GM19099 (cell line): ENCODE measurements around the gene RNF169.

Experiments
- POLR2A ChIP-seq: IDR thresholded peaks from 3 replicates; pipeline ENCODE4 v1.6.1; 2011; ENCODE audit warnings: low read depth; ENCODE audit not compliant: insufficient read length; ENCODE audit errors: extremely low read depth

RNF169 gene

DNA sequence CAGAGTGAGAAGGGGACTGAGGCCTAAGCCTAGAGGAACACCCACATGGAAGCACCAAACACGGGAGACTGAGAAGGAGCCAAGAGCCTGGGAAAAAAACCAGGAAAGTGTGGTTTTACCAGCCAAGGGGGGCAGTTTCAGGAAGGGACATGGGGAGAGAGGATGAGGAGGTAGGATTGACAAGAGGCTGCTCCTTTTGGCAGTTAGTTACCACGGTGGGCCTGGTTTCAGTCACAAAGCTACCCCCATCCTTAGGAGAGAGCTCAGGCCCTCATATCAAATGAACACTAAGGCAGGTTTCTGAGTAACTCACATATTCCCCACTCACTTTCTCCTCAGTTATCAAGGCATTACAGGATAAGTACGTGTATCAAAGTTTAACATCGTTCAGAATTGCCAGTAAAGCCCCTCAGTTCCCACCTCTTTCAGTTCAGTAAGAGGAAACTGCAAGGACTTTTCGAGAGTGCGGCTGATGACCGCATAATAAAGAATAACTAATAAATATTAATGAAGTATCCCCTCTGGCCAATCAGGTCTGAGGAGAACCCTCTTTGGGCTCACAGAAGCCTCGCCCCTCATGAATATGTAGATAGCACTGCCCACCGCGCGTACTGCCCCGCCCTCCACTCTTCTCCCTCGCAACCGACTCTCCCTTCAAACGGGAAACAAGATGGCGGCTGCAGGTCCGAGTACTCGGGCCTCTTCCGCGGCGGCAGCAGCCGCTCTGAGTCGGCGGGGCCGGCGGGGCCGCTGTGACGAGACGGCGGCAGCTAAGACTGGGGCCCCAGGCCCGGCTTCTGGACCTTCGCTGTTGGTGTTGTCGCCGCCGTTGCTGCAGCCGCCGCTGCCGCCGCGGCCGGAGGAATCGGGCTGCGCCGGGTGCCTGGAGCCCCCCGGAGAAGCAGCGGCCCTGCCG is at the start of gene RNF169:
Gene RNF169 (plus strand): TSS at position 639 of the 916 bp plus-strand sequence. CDS start 32 bp downstream, at position 671.
- TF ChIP-seq POLR2A: peak; percentile 90

DNA sequence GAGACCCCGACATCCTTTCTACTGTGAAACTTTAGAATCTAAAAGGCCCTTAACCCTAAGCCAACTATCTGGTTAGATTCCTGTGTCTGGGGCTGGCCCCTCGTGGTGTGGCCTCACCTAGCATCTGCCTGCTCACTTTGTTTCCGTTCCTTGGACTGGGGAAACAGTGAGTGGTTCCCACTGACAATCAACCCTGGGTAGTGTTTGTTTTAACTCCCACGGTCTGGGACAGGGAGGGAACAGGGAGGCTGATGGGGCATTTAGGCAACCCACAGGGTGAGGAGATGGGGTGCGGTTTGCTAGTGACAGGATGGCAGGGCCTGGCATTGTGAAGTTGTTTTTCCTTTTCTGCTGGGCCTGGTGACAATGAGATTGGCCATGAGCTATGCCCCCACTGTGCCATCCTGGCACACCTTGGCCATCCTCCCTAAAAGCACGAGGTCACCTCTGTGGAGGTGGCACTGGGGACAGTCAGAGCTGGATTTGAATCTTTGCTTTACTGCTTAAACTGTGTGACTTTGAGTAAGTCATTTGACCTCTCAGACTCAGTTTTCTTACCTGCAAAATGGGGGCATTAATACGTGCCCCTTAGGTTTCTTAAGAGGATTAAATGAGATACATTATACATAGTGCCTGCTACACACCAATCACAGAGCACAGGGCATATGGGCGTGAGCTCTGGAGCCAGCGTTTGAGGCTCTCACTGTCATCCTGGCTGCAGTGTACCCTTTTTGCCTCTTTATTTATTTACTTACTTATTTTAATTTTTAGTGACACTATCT is 48.8 kb upstream of the RNF169 start:
- TF ChIP-seq POLR2A: no peak

DNA sequence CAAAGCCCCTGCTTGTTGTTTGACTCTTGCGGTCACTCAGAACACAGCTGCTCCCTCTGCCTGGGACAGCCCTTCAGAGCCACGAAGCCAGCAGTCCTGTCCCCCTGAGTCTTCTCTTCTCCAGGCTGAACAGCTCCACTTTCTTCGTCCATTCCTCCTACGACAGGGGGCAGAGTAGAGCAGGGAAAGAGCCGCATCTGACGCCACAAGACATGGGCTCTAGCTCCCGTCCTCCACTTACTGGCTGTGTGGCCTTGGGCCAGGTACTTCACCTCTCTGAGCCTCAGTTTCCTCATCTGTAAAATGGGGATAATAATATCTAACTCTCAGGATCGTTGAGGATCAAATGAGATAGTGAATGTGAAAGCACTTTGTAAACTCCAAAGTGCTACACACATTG is 47.3 kb upstream of the RNF169 start:
- TF ChIP-seq POLR2A: no peak

DNA sequence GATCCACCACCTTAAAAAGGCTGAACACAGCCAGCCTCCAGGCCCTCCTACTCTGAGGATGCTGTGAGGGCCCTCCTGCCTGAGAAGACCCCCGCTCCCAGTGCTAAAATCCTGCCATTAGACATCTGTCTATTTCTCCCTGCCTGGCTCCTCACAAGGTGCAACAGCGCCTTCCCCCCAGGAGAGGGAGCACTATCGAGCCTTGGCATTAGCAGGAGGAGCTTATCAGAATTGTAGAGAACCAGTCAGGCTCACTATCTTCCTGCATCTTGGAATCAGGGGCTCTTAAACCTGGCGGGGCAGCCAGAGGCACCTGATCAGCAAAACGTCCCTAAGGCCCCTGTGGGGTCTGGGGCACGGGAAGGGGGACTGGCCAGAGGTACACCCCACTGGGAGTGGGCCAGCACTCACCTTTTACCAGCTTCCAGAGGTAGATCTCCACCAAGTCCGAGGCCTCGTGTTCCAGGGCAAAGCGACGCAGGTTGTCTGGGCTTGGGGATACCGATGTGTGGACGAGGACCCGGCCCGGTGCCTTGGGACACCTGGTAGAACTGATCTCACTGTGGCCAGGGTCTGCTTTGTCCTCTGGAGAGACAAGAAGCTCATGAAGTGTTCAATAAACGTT is 46.2 kb upstream of the RNF169 start:
- no peak for TF ChIP-seq POLR2A

GRCh38 chr11:74703211-74703610 is 45.4 kb upstream of the RNF169 start:
- no peak for TF ChIP-seq POLR2A

- no peak for TF ChIP-seq POLR2A
Measured at GRCh38 chr11:74707182-74707581, 41.5 kb upstream of the RNF169 start.

GRCh38 chr11:74707602-74708510 is 40.8 kb upstream of the RNF169 start:
- TF ChIP-seq POLR2A: no peak

- TF ChIP-seq POLR2A: no peak
Measured at GRCh38 chr11:74709175-74709574, 39.5 kb upstream of the RNF169 start.

GRCh38 chr11:74710281-74710938 is 38.2 kb upstream of the RNF169 start:
- no peak for TF ChIP-seq POLR2A

DNA sequence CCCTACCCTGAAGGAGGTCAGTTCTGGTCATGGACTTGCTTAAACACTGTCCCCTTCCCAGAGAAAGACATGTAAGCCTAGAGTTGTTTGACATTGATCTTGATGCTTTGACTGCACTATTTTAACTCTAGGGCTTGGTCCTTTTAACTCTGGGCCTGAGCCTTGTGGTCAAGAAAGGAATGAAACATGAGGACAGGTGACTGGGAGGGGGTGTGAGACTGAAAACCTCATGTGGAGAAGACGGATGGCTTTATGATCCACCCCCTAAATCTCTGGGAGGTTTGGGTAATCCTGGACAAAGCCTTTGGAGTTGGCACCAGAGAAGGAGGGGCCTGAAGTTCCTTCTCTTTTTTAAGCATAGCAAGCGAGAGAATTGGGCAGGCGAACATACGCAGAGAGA is 35.0 kb upstream of the RNF169 start:
- no peak for TF ChIP-seq POLR2A

DNA sequence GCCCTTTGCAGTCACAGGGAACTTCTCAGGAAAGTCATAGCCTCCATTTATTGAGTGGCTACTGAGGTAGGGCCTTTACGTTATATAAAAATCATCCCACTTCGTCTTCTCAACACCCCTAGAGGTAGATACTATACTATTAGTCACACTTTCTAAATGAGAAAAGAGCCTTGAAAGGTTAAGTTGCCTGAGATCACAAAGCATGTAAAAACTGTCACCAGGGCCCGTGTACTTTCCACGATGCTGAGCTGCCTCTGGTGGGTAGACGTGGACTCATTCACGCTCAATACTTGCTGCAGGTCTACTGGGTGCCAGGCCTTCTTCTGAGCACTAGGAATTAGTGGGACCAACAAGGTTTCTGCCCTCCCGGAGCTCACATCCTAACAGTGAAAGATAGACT is 33.7 kb upstream of the RNF169 start:
- TF ChIP-seq POLR2A: no peak

DNA sequence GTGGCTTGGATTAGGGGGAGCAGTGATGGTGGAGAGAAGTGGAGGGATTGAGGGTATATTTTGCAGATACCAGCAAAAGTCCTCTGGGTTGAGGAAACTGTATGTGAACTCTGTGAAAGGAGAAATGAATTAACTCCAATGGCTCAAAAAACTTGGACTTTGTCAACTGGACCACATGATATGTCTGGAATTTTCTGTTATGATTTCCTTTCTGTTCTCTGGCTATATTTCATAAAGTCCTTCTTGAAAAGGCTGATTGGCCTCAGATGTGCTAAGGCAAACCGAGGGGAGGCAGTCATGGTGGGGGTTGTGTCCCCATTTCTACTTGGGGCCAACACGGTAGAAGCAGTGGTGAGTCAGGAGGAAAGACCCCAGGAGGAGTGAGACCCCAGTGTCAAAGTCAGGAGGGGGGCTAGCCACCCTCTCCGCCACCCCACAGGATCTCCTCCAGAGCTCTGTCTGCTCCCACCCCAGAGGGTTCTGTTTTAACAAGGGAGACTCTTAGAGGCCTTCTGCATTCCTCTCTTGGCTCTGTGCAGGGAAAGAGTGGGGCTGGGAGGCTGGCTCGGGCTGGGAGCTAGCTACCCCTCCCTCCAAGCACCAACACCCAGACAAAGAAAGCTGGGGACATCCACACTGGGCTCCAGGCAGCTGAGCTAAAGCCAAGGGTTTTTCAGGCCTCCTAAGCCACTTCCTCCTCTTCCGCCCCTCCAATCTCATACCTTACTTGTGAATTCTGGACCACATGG is 31.3 kb upstream of the RNF169 start:
- no peak for TF ChIP-seq POLR2A

DNA sequence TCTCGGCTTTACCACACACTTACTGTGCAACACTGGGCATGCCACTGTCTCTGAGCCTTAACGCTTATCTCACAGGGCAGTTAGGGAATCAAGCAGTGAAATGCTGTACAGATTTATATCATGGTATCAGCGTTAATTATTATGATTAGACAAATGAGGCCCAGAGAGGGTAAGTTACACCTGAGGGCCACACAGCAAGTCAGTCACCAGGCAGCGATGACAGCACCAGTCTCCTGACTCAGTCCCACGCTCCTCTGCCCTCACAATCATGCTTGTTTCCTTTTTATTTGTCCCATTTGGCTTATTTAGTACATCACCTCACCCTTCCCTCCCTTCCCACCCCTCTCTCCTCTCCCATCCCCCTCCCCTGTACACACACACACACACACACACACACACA is 29.6 kb upstream of the RNF169 start:
- no peak for TF ChIP-seq POLR2A
